Measurements from ENCODE around the gene GABRB1.

Gene GABRB1

DNA sequence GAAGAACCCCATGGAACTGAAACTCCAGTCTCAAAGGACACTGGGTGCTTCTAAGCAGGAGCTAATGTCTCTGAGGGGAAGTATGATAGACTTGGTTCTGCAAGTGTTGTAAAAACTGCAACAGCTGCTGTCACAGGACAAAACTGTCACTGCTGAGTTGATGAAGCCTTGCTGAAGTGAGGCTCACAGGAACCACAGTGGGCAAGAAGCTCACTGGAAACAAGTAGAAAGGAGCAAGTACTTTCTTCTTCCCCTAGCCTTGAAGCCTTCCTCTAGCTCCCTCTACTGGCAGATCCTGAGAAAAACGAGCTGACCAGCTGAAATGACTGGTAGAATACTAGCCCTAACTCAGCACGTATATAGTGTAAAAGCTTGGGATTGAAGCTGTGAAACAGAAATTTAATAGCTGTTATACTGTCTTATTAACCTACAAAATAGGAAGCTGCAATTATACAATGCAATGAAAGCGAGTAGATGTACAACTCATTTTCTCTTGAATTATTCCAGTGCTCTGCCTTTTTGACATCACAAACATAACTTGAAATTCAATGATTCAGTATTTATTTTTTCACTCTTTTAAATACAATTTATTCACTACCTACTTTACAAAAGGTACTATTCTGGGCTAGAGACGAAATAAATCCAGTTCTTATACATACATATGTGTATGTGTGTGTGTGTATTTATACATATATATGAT lies 91.4 kb downstream of the GABRB1 start:
- H3K36me3 ChIP-seq (ENCODE audit: insufficient read depth, low read depth, low read length): no peaks in the 10 kb centered on the region
- no peaks in the 10 kb centered on the region for H3K4me1 ChIP-seq (ENCODE audit: insufficient read depth, low read length)
- no peak overlapping the region for H3K4me3 ChIP-seq (ENCODE audit: low read length)
- H3K9me3 ChIP-seq (ENCODE audit: insufficient read depth, low read depth, low read length): no peaks in the 10 kb centered on the region
- no peak overlapping the region for H3K9ac ChIP-seq (ENCODE audit: low read depth, low read length)
- no peak overlapping the region for H3K27ac ChIP-seq (ENCODE audit: low read length)
- no peaks in the 10 kb centered on the region; the same call in 1 of the 2 replicates for H3K27me3 ChIP-seq (ENCODE audit: insufficient read depth, low read length)

DNA sequence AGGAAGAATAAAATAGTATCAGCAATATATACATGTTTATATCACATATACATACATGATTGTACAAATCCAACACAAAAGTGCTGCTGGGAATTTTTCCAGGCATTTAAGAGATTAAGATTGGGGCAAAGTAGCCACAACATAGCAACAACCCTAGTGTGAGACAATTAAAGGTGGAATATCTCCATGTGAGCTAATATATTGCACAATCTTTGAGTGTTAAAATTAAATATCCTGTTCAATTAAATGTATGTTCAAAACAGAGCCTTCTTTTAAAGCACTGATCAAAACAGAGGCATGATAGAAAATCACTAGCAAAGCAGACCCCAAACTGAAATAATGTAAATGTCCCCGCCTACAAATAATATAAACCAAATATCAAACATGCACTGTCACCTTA lies 97.6 kb downstream of the GABRB1 start:
- H3K4me1 ChIP-seq (ENCODE audit: insufficient read depth, low read length): no peaks in the 10 kb centered on the region
- H3K9me3 ChIP-seq (ENCODE audit: insufficient read depth, low read depth, low read length): no peaks in the 10 kb centered on the region
- H3K9ac ChIP-seq (ENCODE audit: low read depth, low read length): no peak overlapping the region
- H3K36me3 ChIP-seq (ENCODE audit: insufficient read depth, low read depth, low read length): no peaks in the 10 kb centered on the region
- no peak overlapping the region for H3K27ac ChIP-seq (ENCODE audit: low read length)
- no peaks in the 10 kb centered on the region for H3K27me3 ChIP-seq (ENCODE audit: insufficient read depth, low read length)
- no peak overlapping the region for H3K4me3 ChIP-seq (ENCODE audit: low read length)

DNA sequence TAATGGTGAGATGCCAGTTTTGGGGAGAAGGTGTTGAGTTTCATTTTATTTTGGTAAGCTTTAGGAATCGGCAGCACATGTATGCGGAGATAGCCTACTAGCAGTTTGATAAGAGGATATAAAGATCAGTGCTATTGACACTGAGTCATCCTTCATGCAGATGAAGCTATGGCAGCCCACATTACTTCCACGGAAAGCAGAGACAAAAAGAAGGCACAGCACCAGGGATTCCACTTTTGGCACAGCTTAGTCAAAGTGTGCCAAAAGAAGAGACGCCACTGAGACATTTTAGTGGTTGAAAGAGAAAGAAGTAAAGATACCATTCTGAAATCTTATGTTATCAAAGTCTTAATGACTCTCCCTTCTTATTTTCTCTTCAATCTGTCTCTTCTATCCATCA lies 103.8 kb downstream of the GABRB1 start:
- no peaks in the 10 kb centered on the region for H3K4me1 ChIP-seq (ENCODE audit: insufficient read depth, low read length)
- no peak overlapping the region for H3K27ac ChIP-seq (ENCODE audit: low read length)

DNA sequence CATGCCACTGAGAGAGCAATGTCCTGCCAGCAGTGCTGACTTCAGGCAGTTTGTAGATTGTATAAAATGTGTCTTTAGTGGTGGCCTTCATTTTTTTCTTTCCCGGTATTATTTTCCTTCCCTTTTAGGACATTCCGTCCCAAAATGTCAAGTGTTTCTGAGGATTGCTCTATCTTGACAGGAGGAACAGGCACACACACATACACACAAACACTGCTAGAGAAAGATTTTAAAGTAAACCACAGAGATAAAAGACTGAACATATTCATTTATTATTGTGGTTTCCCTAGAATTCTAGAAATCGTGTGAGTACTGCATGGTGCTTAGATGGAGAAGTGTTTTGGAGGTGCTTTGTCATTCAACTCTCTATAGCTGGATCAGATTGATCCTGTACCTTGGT lies 111.9 kb downstream of the GABRB1 start:
- Histone ChIP-seq H3K9me3 (ENCODE audit: insufficient read depth, low read depth, low read length) (no peaks in the 10 kb centered on the region), H3K27ac (ENCODE audit: low read length) (no peak overlapping the region), H3K27me3 (ENCODE audit: insufficient read depth, low read length) (no peaks in the 10 kb centered on the region), H3K36me3 (ENCODE audit: insufficient read depth, low read depth, low read length) (no peaks in the 10 kb centered on the region), H3K9ac (ENCODE audit: low read depth, low read length) (no peak overlapping the region), H3K4me3 (ENCODE audit: low read length) (no peak overlapping the region), H3K4me1 (ENCODE audit: insufficient read depth, low read length) (no peaks in the 10 kb centered on the region)

More for the DNA sequence above, 103.8 kb downstream of the GABRB1 start:
- H3K9me3 ChIP-seq (ENCODE audit: insufficient read depth, low read depth, low read length): no peaks in the 10 kb centered on the region
- no peaks in the 10 kb centered on the region for H3K27me3 ChIP-seq (ENCODE audit: insufficient read depth, low read length)
- H3K9ac ChIP-seq (ENCODE audit: low read depth, low read length): no peak overlapping the region
- no peak overlapping the region for H3K4me3 ChIP-seq (ENCODE audit: low read length)
- no peaks in the 10 kb centered on the region for H3K36me3 ChIP-seq (ENCODE audit: insufficient read depth, low read depth, low read length)

DNA sequence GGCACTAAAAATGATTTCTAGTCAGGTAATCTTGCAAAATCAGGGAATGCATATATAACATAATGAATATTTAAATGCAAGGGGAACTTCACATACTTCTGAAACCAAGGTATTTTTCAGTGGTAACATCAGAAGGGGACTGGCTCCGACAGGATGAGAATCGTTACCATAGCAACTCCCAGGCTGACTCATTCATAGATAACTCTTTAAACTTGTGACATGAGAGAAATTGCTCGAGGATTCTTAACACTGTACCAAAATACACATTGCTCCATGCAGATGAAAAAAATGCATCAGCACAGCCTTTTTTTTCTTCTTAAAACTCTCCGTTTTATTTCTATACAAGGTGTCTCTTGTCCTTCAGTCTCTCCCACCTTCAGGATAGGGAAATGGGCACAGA lies 114.3 kb downstream of the GABRB1 start:
- Histone ChIP-seq H3K9ac (ENCODE audit: low read depth, low read length) (no peak overlapping the region), H3K27ac (ENCODE audit: low read length) (no peak overlapping the region), H3K4me3 (ENCODE audit: low read length) (no peak overlapping the region), H3K36me3 (ENCODE audit: insufficient read depth, low read depth, low read length) (no peaks in the 10 kb centered on the region), H3K27me3 (ENCODE audit: insufficient read depth, low read length) (no peaks in the 10 kb centered on the region), H3K9me3 (ENCODE audit: insufficient read depth, low read depth, low read length) (no peaks in the 10 kb centered on the region), H3K4me1 (ENCODE audit: insufficient read depth, low read length) (no peaks in the 10 kb centered on the region)

DNA sequence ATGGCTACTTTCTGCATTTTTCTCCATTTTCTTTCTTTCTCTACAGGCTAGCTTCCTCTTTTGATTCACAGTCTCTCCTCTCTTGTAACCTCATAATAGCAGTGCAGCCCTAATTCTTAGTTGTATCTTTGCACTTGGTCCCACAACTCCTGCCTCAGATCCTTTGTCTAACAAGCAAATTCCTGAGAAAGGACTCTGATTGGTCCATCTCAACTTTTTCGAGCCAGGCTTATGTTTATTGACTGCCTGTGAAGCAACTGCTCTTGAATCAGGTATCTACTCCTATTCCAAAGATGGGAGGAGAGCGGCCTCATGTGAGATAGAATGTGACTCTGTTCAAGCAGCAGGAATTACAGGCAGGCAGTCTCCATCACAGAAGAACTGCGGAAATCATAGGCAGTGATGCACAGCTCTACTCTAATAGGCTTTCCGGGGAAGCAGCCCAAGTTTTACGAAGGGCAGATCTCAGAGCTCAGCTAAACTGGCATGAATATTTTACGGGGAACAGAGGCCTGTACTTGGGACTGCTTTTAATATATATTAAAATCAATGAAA lies 123.5 kb downstream of the GABRB1 start:
- Histone ChIP-seq H3K27me3 (ENCODE audit: insufficient read depth, low read length) (no peaks in the 10 kb centered on the region), H3K9me3 (ENCODE audit: insufficient read depth, low read depth, low read length) (no peaks in the 10 kb centered on the region), H3K4me1 (ENCODE audit: insufficient read depth, low read length) (no peaks in the 10 kb centered on the region), H3K36me3 (ENCODE audit: insufficient read depth, low read depth, low read length) (no peaks in the 10 kb centered on the region), H3K9ac (ENCODE audit: low read depth, low read length) (no peak overlapping the region), H3K4me3 (ENCODE audit: low read length) (no peak overlapping the region), H3K27ac (ENCODE audit: low read length) (no peak overlapping the region)

DNA sequence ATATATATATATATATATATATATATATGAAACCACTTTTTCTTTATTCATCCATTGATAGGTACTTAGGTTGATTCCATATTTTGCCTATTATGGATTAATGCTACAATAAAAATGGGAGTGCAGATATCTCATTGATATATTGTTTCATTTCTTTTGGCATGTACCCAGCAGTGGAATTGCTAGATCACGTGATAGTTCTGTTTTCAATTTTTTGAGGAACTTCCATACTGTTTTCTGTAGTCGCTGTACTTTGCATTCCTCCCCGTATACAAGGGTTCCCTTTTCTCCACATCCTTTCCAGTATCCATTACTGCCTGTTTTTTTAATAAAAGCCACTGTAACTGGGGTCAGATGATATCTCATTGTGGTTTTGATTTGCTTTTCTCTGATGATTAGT lies 124.6 kb downstream of the GABRB1 start:
- H3K27ac ChIP-seq (ENCODE audit: low read length): no peak overlapping the region
- H3K4me3 ChIP-seq (ENCODE audit: low read length): no peak overlapping the region
- H3K9ac ChIP-seq (ENCODE audit: low read depth, low read length): no peak overlapping the region
- no peaks in the 10 kb centered on the region for H3K27me3 ChIP-seq (ENCODE audit: insufficient read depth, low read length)
- no peaks in the 10 kb centered on the region for H3K4me1 ChIP-seq (ENCODE audit: insufficient read depth, low read length)
- no peaks in the 10 kb centered on the region for H3K36me3 ChIP-seq (ENCODE audit: insufficient read depth, low read depth, low read length)
- no peaks in the 10 kb centered on the region for H3K9me3 ChIP-seq (ENCODE audit: insufficient read depth, low read depth, low read length)

DNA sequence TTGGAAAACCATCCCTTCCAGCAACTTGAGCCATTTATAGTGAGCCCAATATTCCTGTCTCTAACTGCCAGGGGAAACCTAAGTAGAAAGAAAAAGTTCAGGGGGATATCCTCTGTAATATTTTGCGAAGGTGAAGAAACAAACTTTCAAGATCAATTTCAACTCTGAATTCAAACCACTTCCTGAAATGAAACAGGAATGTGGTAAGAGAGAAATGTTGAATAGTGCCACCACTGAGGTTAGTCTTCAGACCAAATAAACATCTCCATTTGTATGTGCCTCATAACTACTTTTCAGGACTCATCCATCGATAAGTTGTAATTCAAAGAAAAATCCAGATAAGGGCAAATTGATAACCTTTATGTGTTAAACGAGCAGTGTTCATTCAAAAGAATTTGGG lies 128.7 kb downstream of the GABRB1 start:
- no peaks in the 10 kb centered on the region for H3K27me3 ChIP-seq (ENCODE audit: insufficient read depth, low read length)
- no peaks in the 10 kb centered on the region for H3K4me1 ChIP-seq (ENCODE audit: insufficient read depth, low read length)
- no peaks in the 10 kb centered on the region for H3K9me3 ChIP-seq (ENCODE audit: insufficient read depth, low read depth, low read length)
- H3K36me3 ChIP-seq (ENCODE audit: insufficient read depth, low read depth, low read length): no peaks in the 10 kb centered on the region
- no peak overlapping the region for H3K9ac ChIP-seq (ENCODE audit: low read depth, low read length)
- no peak overlapping the region for H3K4me3 ChIP-seq (ENCODE audit: low read length)
- H3K27ac ChIP-seq (ENCODE audit: low read length): no peak overlapping the region

DNA sequence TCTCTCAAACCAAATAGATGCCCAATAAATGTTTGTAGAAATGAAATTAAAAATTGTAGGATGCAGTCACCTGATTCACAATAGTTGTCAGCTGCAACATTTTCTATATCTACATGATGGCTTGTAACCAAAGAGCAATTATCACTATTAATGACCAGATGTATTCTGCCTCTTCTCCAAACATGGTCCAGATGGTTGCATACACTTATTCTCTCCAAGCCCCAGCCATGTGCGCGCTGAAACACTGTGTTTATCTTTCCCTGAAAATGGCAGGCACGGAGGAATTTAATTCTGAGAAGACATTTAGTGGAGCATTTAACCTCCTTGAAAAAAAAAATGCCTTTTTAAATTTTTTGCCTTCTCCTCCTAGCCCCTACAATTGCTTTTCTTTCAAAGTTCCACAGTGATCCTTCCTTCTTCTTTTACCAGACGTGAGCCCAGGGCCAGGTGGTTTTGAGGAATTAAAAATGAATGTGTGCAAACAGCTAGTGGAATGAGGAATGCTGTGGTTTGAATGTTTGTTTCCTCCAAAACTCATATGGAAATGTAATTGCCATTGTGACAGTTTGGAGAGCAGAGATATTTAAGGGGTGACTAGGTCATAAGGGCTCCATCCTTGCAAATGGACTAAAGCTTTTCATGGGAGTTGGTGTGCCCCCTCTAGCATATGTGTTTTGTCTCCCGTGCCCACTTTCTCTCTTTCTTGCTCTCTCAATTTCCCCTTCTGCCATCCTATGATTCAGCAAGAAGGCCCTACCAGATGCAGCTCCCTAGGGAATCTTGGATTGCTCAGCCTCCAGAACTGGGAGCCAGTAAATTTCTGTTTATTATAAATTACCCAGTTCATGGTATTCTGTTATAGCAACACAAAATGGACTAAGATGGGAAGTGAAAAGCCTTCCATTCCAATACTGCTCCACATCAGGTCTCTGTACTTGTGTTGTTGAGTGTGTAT lies 136.0 kb downstream of the GABRB1 start:
- Histone ChIP-seq H3K4me1 (ENCODE audit: insufficient read depth, low read length) (no peaks in the 10 kb centered on the region), H3K4me3 (ENCODE audit: low read length) (no peak overlapping the region), H3K9me3 (ENCODE audit: insufficient read depth, low read depth, low read length) (no peaks in the 10 kb centered on the region), H3K27me3 (ENCODE audit: insufficient read depth, low read length) (no peaks in the 10 kb centered on the region), H3K27ac (ENCODE audit: low read length) (no peak overlapping the region), H3K9ac (ENCODE audit: low read depth, low read length) (no peak overlapping the region), H3K36me3 (ENCODE audit: insufficient read depth, low read depth, low read length) (no peaks in the 10 kb centered on the region)

DNA sequence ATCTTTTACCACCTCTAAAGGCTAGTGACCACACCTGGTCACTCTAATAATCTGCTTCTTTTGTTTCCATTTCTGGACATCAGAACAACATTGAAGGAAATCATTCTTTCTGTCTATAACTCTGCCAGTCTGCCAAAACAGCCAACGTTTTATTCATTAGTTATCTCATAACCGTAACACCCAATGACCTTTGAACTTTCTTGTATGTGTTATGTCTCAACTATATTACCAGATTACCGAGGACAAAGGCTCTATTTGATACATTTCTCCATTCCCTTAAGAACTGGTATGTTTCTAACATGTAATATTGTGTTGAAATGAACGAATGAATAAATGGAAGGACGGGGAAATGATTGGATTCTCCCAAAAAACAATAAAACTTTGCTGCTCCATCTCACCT lies 152.7 kb downstream of the GABRB1 start:
- Histone ChIP-seq H3K9me3 (ENCODE audit: insufficient read depth, low read depth, low read length) (no peaks in the 10 kb centered on the region), H3K27ac (ENCODE audit: low read length) (no peak overlapping the region), H3K27me3 (ENCODE audit: insufficient read depth, low read length) (no peaks in the 10 kb centered on the region), H3K4me1 (ENCODE audit: insufficient read depth, low read length) (peaks cover 7% of the 10 kb centered on the region; the same call in 1 of the 2 replicates), H3K4me3 (ENCODE audit: low read length) (no peak overlapping the region), H3K36me3 (ENCODE audit: insufficient read depth, low read depth, low read length) (no peaks in the 10 kb centered on the region), H3K9ac (ENCODE audit: low read depth, low read length) (no peak overlapping the region)

DNA sequence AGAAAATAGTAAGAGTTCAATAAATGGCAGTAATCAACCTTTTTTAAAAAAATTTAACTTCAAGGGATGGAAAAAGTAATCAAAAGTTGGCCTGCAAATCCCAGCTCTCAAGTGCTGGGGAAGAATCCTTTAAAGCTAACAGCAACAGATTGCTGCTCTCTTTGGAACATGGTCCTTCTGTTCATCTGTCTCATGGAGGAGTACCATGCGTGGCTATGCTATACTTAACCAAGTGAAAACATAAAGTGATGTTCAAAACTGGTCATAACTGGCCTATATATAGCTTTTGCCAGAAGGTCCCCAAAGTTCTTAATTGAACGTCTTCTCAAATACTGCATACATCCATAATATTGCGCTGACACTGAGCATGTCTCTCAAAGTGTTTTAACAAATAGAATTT lies 154.4 kb downstream of the GABRB1 start:
- no peaks in the 10 kb centered on the region for H3K36me3 ChIP-seq (ENCODE audit: insufficient read depth, low read depth, low read length)
- no peak overlapping the region for H3K4me3 ChIP-seq (ENCODE audit: low read length)
- H3K9ac ChIP-seq (ENCODE audit: low read depth, low read length): no peak overlapping the region
- peaks cover 7% of the 10 kb centered on the region; the same call in 1 of the 2 replicates for H3K4me1 ChIP-seq (ENCODE audit: insufficient read depth, low read length)
- no peaks in the 10 kb centered on the region for H3K9me3 ChIP-seq (ENCODE audit: insufficient read depth, low read depth, low read length)
- no peak overlapping the region for H3K27ac ChIP-seq (ENCODE audit: low read length)
- no peaks in the 10 kb centered on the region for H3K27me3 ChIP-seq (ENCODE audit: insufficient read depth, low read length)

DNA sequence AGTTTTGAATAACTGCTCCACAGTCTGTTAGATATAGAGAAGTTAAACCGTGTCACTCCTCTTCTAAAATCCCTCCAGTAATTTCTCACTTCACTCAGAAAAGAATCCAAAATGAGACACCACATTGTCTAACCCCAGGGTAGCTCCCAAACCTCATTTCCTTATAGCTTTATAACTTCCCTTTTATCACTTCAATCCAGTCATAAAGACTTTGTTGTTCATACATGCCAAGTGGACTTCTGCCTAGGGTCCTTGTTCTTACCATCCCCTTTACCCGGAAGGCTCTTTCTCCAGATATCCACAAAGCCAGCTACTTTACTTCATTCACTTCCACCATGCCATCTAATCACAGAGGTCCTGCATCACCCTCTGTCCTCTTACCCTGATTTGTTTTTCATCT lies 156.2 kb downstream of the GABRB1 start:
- no peaks in the 10 kb centered on the region for H3K9me3 ChIP-seq (ENCODE audit: insufficient read depth, low read depth, low read length)
- H3K27me3 ChIP-seq (ENCODE audit: insufficient read depth, low read length): no peaks in the 10 kb centered on the region
- H3K27ac ChIP-seq (ENCODE audit: low read length): no peak overlapping the region
- no peak overlapping the region for H3K9ac ChIP-seq (ENCODE audit: low read depth, low read length)
- no peaks in the 10 kb centered on the region for H3K36me3 ChIP-seq (ENCODE audit: insufficient read depth, low read depth, low read length)
- H3K4me1 ChIP-seq (ENCODE audit: insufficient read depth, low read length): no peaks in the 10 kb centered on the region
- no peak overlapping the region for H3K4me3 ChIP-seq (ENCODE audit: low read length)
